NCI-H1436 treated with DMSO at 0.1 percent for 48 hours (cell line): ENCODE results near the gene PRDM15.

Source experiments
- DNase-seq: peaks from one replicate; lab custom pipeline; 2025; lab: John Stamatoyannopoulos, UW

PRDM15 gene

GRCh38 chr21:41778930-41779600, 100.1 kb downstream of the PRDM15 start:
- DNase-seq = no peak

GRCh38 chr21:41777951-41778815, 101.0 kb downstream of the PRDM15 start:
- no peak for DNase-seq

- DNase-seq = no peak
These were observed 102.4 kb downstream of the PRDM15 start for GRCh38 chr21:41776778-41777177.

- no peak for DNase-seq
These were observed 104.0 kb downstream of the PRDM15 start for GRCh38 chr21:41775149-41775472.

- DNase-seq = no peak
These were observed 104.5 kb downstream of the PRDM15 start for GRCh38 chr21:41774467-41775148.

- DNase-seq = no peak
These were observed 106.6 kb downstream of the PRDM15 start for GRCh38 chr21:41772351-41773080.

GRCh38 chr21:41771625-41771945, 107.6 kb downstream of the PRDM15 start:
- DNase-seq = no peak

GRCh38 chr21:41770901-41771624, 108.1 kb downstream of the PRDM15 start:
- DNase-seq = no peak

- no peak for DNase-seq
These were observed 109.2 kb downstream of the PRDM15 start for GRCh38 chr21:41769933-41770332.

GRCh38 chr21:41769521-41769920, 109.6 kb downstream of the PRDM15 start:
- no peak for DNase-seq

- no peak for DNase-seq
These were observed 110.0 kb downstream of the PRDM15 start for GRCh38 chr21:41769111-41769510.

GRCh38 chr21:41768437-41769042, 110.6 kb downstream of the PRDM15 start:
- DNase-seq = no peak

- DNase-seq = no peak
These were observed 111.3 kb downstream of the PRDM15 start for GRCh38 chr21:41767606-41768436.

GRCh38 chr21:41766883-41767605, 112.1 kb downstream of the PRDM15 start, which contains the start of gene RIPK4:
TSS of gene RIPK4 (minus strand) at chr21:41767052. CDS start at chr21:41767041, 11 bp downstream.
- no peak for DNase-seq

GRCh38 chr21:41765973-41766882, 112.9 kb downstream of the PRDM15 start:
- DNase-seq = no peak

GRCh38 chr21:41765420-41765821, 113.7 kb downstream of the PRDM15 start:
- DNase-seq = no peak

- DNase-seq = no peak
These were observed 114.4 kb downstream of the PRDM15 start for GRCh38 chr21:41764558-41765419.

- DNase-seq = no peak
These were observed 115.1 kb downstream of the PRDM15 start for GRCh38 chr21:41763996-41764395.
